Neural crest cell (in vitro differentiated cells): ENCODE data around the gene NCK2. TPM values are rescaled to one million over a fixed set of nuclear protein-coding genes. Genes with fewer than 3 reads are reported as not detected.

Source experiments
- DNase-seq: peaks from one replicate; pipeline ENCODE4 v3.0.0; 2021; ENCODE audit warnings: low read depth, mixed read lengths, low spot score
- H3K27ac Mint-ChIP-seq: one replicate; pipeline ENCODE4 v1.8.0; 2021; ENCODE audit warnings: mild to moderate bottlenecking, mixed read lengths; ENCODE audit not compliant: unreplicated experiment
- H3K27me3 Mint-ChIP-seq: 2 replicates; pipeline ENCODE4 v1.8.0; 2021; ENCODE audit warnings: low read depth, mild to moderate bottlenecking, mixed read lengths
- H3K36me3 Mint-ChIP-seq: 2 replicates; pipeline ENCODE4 v1.8.0; 2021; ENCODE audit warnings: low read depth, mild to moderate bottlenecking, mixed read lengths
- H3K4me1 Mint-ChIP-seq: 2 replicates; pipeline ENCODE4 v1.8.0; 2021; ENCODE audit warnings: mixed read lengths
- H3K4me3 Mint-ChIP-seq: one replicate; pipeline ENCODE4 v1.8.0; 2021; ENCODE audit warnings: mild to moderate bottlenecking, mixed read lengths
- H3K9me3 Mint-ChIP-seq: 2 replicates; pipeline ENCODE4 v1.8.0; 2021; ENCODE audit warnings: mixed read lengths
- long read RNA-seq: library from polyadenylated mRNA; unstranded; transcript quantifications from one replicate; pipeline ENCODE4 v2.0.0, GENCODE V29; 2020
- total RNA-seq: library from RNA; stranded (reverse); gene quantifications from 2 replicates; pipeline ENCODE4 v1.2.1, GENCODE V29; 2021
- TF ChIP-seq, protein P1 (sequence below): fragments of 200-600 bp; sonication (generic); conservative IDR thresholded peaks from 2 replicates; pipeline ENCODE4 v1.5.0; 2021; ENCODE audit warnings: antibody characterized with exemption, mild to moderate bottlenecking

Gene NCK2
- total RNA-seq, result 67.7 and 71.9 TPM in 2 replicates
- long read RNA-seq, partial matches to known transcripts, result 1 of 5 reads
- long read RNA-seq, other reads (novel, unspliced or antisense), result 3 of 5 reads

DNA sequence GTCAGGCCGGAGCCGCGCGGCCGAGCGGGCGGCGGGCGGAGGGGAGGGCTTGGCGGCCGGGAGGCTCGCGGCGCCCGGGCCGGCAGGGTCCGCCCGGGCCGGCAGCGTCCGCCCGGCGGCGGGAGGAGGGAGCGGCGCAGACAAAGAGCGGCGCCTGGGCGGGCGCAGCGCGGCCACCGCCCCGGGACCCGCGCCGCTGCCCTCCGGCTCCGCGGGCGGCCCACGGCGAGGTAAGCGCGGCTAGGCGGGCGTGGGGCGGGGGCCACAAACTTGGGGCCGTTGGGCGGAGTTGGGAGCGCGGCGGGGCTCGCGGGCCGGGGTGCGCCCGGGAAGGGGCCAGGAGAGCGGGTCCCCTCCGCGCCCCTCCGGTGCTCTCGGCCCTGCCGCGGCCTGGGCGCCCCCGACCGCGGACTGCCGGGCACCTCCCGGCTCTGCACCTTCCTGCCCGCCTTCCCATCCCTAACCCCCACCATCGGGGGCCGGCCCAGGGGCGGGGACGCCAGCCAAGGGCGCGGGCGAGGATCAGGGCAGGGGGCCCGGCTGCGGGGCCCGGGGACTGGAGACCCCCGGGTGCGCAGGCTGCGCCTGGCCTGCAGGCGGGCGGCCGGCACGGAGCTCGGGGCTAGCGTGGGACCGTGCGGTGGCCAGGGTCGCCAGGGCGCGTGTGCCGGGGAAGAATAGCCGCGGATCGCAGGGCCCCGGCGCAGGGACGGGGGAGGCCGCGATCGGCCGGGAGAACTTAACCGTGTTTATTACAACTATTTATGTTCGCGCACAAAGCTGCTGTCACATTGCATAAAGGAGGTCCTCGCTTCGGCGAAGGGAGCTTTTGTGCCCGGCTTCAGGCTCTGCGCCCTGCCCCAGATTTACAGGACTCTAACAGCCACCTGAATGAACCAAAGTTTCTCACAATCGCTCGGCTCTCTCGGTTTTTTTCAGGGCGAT is at the start of gene NCK2:
TSS of gene NCK2 (plus strand) at position 4 of the 945 bp plus-strand sequence. CDS start 110,152 bp downstream, outside the sequence.
- peak; percentile 41 for DNase-seq
- TF ChIP-seq, protein P1, sequence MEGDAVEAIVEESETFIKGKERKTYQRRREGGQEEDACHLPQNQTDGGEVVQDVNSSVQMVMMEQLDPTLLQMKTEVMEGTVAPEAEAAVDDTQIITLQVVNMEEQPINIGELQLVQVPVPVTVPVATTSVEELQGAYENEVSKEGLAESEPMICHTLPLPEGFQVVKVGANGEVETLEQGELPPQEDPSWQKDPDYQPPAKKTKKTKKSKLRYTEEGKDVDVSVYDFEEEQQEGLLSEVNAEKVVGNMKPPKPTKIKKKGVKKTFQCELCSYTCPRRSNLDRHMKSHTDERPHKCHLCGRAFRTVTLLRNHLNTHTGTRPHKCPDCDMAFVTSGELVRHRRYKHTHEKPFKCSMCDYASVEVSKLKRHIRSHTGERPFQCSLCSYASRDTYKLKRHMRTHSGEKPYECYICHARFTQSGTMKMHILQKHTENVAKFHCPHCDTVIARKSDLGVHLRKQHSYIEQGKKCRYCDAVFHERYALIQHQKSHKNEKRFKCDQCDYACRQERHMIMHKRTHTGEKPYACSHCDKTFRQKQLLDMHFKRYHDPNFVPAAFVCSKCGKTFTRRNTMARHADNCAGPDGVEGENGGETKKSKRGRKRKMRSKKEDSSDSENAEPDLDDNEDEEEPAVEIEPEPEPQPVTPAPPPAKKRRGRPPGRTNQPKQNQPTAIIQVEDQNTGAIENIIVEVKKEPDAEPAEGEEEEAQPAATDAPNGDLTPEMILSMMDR, result no peak
- no peaks in the 10 kb centered on the region for H3K9me3 Mint-ChIP-seq
- peaks cover 10% of the 10 kb centered on the region for H3K36me3 Mint-ChIP-seq
- peak within 1 kb of the TSS; percentile 94 for H3K4me3 Mint-ChIP-seq
- H3K27ac Mint-ChIP-seq, result peak within 1 kb of the TSS; percentile 96
- peaks cover 7% of the 10 kb centered on the region for H3K27me3 Mint-ChIP-seq
- peaks cover 49% of the 10 kb centered on the region for H3K4me1 Mint-ChIP-seq

DNA sequence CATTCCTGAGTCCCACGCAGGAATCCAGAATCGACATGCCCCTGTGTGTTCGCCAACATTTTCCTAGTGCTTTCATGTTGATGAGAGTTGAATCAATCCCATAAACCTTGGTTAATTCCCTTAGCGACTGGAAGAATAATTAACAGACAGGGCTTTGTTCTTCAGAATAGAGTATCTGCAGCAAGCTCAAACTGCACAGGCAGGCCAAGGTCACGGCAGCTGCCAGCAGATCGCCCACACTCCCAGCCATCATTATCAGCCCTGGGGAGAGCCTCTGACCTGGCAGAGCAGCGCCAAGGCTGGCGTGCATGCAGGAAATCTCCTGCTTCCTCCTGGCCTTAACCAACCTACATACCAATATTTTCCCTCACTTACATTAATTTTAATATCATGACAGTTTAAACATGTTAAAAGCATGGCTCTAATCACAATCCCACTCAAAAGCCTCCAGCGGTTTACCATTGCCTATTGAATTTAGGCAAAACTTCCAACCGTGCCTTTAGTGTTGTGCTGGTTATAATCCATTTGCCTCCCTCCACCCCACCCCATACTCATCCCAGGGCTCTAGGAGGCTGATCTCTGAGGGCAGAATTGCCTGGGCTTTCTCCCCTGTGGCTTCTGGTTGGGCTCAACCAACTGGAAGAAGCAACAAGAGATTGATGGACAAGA is 46.8 kb upstream of the NCK2 start:
- H3K4me3 Mint-ChIP-seq, result no peak overlapping the region
- H3K36me3 Mint-ChIP-seq, result no peaks in the 10 kb centered on the region
- DNase-seq, result no peak
- peaks cover 32% of the 10 kb centered on the region for H3K4me1 Mint-ChIP-seq
- H3K27me3 Mint-ChIP-seq, result no peaks in the 10 kb centered on the region
- no peaks in the 10 kb centered on the region for H3K9me3 Mint-ChIP-seq
- H3K27ac Mint-ChIP-seq, result no peak overlapping the region
- TF ChIP-seq, protein P1, result no peak

DNA sequence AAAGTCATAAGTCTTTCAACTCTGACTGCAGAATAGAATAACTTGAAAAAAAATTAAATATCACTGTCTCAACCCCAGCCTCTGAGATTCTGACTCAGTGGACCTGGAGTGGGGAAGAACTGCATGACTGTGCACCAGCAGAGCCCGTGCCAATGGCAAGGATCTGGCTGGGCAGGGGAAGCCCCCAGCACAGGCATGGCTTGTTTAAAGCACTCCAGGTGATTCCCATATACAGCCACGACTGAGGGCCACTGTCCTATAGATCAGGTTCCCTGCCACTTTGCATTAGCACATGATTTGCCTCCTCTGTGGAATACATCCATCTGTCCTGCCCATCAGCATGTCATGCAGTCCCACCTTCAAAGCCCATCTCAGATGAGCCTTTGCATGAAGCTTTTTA is 45.9 kb upstream of the NCK2 start:
- peaks cover 32% of the 10 kb centered on the region for H3K4me1 Mint-ChIP-seq
- H3K27me3 Mint-ChIP-seq, result no peaks in the 10 kb centered on the region
- TF ChIP-seq, protein P1, result no peak
- no peak overlapping the region for H3K27ac Mint-ChIP-seq
- H3K36me3 Mint-ChIP-seq, result no peaks in the 10 kb centered on the region
- DNase-seq, result no peak
- no peaks in the 10 kb centered on the region for H3K9me3 Mint-ChIP-seq
- no peak overlapping the region for H3K4me3 Mint-ChIP-seq

DNA sequence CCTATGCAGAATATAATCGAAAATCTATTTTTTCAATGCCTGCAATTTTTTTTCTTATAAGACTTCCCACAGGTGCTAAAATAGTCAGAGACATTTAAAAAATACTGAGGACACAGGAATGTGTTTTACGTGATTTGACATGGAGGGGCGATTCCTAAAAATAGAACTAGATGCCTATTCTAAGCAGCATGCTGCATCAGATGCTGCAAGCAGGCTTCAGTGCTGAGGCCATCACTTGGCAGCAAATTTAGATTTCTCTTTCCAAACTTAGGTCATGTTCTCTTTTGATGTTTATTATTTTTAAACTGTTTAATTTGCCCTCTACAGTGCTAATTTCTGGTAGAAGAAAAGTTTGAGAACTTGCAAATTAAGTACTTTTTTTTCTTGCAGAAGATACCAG is 43.7 kb upstream of the NCK2 start:
- Mint-ChIP-seq H3K27me3 (no peaks in the 10 kb centered on the region), H3K4me1 (peaks cover 31% of the 10 kb centered on the region), H3K27ac (no peak overlapping the region), H3K4me3 (no peak overlapping the region), H3K9me3 (peaks cover 5% of the 10 kb centered on the region), H3K36me3 (no peaks in the 10 kb centered on the region)
- TF ChIP-seq, protein P1, result no peak
- no peak for DNase-seq

DNA sequence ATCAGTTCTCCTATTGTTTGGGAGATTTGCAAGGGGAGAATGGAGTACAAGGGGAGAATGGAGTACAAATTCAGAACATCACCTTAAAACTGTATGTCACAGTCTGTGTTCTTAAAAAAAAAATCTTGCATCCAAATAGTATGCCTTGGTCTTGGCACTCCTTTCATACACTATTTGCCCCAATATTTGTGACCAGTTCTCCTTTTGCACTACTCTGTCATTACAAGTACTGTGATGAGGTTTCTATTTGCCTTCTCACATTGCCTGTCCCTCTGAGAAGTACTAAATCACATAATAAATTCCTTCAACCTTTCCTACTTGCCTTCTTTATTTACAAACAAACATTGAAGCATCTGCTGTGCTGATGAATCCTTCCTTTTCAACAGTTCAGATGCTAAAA is 36.0 kb upstream of the NCK2 start:
- TF ChIP-seq, protein P1, result no peak
- H3K4me3 Mint-ChIP-seq, result no peak overlapping the region
- H3K9me3 Mint-ChIP-seq, result peaks cover 5% of the 10 kb centered on the region
- H3K36me3 Mint-ChIP-seq, result no peaks in the 10 kb centered on the region
- peaks cover 4% of the 10 kb centered on the region for H3K4me1 Mint-ChIP-seq
- no peak for DNase-seq
- H3K27ac Mint-ChIP-seq, result no peak overlapping the region
- no peaks in the 10 kb centered on the region for H3K27me3 Mint-ChIP-seq
